GM19455 (cell line): Measurements from ENCODE around the gene TCF12.

ENCODE experiments used
- ATAC-seq: cut with Tn5 transposase; IDR thresholded peaks from one replicate; pipeline ENCODE4 v1.9.1; 2021; ENCODE audit not compliant: unreplicated experiment

TCF12 gene

DNA sequence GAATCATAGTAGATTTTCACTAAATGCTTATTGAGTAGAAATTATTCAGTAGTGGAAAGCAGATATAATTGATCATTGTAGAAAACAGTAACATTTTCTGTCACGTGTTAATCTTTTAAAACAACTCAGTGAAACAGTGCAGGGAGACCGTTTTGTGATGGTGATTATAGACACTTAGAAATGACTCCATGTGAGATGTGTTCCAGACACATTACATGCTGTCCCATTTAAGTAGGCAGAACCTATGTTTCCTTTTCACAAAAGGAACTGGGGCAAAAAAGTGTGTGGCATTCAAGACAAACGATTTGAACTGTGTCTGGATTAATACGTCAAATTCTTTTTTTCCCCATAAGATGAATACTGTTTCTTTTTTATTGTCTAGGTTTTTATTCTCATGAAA is 126.5 kb downstream of the TCF12 start:
- no peak for ATAC-seq

DNA sequence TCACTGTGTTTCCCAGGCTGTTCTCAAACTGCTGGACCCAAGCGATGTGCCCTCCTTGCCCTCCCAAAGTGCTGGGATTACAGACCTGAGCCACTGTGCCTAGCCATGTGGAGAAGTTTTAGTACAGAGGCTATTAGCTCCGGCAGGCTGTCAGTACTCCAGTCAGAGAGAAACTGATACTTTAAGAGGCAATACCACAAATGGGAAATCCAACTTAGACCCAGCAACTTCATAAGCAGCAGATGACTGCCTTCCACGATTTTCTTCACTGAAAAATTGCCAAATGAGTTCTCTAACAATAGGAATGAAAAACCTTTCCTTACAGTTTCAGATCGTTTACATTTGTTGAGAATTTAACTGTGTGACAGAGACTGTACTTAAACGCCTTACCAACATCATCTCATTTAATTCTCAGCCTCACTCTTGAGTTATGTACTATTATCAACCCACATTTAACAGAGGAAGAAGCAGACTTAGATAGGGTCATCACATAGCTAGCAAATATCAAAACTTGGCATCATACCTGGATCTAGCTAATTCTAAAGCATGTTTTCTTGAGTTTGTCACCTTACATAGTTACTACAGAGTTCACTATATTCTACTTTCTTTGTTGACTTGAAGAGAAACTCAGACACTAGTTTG is 127.4 kb downstream of the TCF12 start:
- ATAC-seq: no peak

DNA sequence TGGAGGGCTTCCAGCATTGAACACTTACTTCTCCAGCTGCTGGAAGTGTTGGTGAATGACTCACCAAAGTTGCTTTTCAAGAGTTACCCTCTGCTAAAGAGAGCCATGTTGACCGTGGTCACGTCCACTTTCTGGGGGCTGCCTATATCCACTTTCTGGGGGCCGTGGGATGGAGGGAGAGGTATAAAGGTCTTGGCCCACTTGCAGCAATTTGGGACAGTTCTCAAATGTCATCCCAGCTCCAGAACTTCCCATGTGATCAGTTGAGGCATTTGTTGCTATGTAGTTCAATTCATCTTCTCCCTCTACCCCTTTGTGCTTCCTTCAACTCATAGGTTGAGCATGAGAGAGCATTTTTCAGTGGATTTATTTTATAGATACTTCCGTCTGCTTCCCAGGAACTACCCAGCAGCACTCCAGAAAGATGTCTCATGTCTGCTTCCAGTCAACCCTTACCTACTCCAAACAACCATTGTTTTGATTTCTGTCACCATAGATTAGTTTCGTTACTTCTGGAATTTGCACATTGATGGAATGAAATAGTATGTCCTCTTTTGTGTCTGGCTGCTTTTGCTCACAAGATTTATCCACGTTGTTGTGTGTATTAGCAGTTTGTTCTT is 130.6 kb downstream of the TCF12 start:
- no peak for ATAC-seq

DNA sequence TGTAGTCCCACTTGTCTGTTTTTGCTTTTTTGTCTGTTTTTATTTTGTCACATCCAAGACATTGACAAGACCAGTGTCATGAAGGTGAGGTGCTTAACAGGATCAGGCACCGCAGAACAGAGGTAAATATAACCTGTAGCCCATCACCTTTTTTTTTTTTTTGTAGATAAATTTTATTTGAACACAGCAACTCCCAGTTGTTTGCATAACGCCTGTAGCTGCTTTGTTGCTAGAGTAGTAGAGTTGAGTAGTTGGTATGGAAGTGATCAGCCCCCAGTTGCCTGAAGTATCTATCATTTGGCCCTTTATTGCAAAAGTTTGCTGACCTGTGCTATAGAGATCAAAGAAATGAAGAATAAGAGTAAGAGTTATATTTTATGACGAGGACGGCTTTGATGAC is 135.0 kb downstream of the TCF12 start:
- no peak for ATAC-seq

DNA sequence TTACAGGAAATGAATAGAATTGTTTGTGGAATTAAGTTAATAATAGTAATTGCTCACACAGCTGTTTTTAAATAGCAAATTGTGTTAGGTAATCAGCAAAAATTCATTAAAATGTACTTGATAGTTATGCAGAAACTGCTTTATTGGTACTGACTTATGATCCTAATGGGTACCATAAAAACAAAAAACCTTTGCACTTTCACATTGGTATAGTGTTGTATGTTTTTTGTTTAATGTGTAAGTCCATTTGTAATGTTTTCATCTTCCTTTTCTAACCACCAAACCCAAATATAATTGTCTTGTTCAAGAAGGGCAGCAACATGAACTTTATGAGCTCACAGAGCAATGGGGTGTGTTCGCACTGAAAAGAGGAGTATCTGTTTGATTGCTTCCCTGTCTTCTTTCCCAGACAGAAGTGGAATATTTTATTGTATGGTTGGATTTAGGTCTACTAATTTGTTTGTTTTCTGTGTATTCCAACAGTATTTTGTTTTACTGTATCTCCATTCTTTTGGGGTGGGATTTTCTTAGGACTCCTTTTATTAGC is 135.8 kb downstream of the TCF12 start:
- ATAC-seq: no peak

- ATAC-seq: no peak
These were observed 137.9 kb downstream of the TCF12 start for GRCh38 chr15:57056357-57056756.

DNA sequence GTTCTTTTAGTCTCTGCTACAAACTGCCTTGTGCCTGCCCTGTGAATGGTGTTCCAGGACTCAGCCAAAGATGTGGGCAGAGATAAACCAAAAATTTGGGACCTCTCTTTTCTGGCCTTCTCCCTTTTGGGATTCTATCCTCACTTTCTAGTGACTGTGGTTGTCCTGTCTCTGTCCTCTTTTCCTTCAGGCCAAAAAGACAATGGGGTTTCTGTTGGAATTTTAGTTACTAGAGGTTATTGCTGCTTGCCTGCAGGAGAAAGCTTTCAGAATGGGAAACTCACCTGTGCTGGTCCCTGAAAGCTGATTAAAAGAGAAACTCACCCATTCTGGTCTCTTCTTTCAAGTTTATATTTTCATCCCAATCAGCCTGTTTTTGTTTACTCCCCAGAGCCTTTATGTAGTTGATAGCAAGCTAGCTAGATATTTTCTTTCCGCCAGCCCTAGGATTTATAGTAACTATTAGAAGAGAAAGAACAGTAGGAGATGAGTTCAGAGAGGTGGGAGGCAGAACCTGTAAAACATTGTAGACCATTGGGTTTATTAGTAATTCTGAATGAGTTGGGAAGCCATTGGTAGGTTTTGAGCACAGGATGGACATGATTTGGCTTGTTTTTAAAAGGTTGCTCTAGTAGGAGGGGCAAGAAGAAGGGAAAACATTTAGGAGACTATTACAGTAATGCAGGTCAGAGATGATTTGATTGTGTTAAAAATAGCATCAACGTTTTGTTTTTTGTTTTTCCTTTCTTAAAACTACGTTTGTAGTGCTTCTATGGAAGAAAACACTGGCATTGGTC is 138.9 kb downstream of the TCF12 start:
- ATAC-seq: no peak

DNA sequence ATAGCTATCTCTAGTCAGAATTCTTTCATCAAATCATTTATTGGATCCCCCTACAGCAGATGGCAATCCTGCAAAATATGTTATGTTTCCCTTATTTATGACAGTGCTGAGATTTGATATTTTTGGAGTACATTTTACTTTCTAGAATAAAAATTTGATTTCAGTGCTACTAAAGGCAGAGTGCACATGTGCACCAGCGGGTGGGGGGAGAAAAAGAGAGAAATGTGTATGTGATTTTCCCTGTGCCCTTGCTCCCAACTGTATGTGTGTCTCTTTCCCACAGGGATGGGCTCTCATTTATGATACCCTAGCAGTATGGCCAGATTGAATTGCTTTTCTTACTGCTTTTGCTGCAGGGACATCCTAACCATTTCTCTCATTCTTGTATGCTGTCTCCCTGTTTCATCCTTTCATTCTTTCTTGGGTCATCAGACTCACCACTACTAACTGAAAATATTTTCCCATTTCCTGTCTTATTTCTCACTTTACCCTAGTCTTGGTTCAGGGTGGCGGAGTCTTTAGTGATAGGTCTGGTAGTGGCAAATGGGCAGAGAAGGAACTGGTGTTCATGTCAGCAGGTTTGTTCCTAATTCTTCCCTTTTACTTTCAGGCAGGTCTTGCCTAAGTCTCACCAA is 140.7 kb downstream of the TCF12 start:
- ATAC-seq: no peak

DNA sequence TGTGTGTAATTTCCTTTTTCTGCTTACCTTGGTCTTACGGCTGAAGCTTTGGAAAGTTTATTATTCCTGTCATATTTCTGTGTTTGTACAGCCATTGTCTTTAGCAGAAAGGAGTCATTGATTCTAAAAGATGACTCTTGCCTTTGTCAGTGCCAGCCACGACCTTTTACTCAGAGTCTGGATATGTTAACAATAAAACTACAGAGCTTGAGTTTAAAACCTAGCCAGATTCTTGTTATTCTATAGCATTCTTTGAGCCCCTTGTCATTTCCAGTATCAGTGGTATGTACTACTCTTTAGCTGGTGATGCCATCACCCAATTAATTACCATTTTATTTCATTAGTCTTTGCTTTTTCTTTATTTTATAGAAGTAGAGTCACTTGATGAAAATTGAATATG is 142.4 kb downstream of the TCF12 start:
- ATAC-seq: no peak

DNA sequence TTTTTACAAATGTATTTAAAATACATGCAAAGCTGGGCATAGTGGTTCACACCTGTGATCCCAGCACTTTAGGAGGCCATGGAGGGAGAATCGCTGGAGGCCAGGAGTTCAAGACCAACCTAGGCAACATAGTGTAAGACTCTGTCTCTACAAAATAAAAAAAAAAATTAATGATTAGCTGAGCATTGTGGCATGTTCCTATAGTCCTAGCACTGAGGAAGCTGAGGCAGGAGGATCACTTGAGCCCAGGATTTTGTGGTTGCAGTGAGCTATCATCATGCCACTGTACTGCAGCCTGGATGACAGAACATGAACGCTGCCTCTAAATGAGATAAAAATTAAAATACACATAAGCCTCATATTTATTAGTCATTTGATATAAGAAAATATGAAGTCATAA is 142.8 kb downstream of the TCF12 start:
- ATAC-seq: no peak

GRCh38 chr15:57061696-57062095 is 143.3 kb downstream of the TCF12 start:
- ATAC-seq: no peak

- no peak for ATAC-seq
These were observed 145.6 kb downstream of the TCF12 start for GRCh38 chr15:57064033-57064432.

DNA sequence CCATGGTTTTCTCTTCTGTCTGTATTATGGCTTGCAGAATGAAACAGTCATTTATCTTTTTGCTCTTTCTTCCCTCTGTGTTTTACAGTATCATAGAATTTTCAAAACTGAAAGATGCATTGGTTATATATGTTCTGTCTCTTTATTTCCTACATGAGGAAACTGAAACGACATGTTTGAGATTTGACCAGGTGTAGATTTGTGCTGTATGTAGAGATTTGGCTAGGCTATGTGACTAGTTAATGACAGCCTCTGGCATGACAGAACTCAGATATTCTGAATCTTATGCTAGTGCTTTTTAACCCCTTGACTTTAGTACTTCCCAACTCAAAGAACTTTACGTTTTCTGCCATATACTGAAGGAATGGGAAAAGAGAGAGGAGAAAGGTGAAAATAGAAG is 151.0 kb downstream of the TCF12 start:
- ATAC-seq: no peak

- ATAC-seq: no peak
These were observed 152.2 kb downstream of the TCF12 start for GRCh38 chr15:57070674-57071073.

GRCh38 chr15:57079446-57079845 is 161.0 kb downstream of the TCF12 start:
- no peak for ATAC-seq

DNA sequence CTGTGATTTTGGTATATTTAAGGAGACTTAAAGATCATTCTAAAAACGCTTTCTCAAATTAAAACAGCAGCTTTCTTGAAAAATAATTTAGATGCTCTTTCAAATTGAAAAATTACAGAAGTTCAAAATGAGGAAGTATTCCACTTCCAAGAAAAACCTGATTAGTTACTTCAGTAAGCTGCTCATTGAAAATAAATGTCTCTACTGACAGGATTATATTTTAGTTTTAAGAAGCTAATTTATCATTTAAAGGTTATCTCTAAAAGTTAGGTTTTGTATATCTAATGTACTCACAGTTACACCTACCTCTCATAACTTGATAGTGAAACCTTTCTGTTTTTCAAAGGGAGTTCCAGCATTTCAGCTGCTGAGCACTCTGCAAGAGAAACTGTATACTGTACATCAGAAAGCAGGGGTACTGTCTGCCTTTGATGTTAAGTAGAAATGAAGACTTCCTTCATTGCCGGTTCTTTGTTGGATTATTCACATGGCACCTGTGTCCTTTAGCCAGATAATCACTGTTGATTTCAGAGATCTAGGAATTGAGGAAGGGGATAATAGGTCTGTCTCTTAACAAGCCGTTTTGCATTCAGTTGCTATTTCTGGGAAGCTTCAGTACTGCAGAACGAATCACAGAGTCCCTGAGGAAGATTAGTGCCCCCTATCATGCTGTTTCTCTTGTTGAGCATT is 161.6 kb downstream of the TCF12 start:
- no peak for ATAC-seq

DNA sequence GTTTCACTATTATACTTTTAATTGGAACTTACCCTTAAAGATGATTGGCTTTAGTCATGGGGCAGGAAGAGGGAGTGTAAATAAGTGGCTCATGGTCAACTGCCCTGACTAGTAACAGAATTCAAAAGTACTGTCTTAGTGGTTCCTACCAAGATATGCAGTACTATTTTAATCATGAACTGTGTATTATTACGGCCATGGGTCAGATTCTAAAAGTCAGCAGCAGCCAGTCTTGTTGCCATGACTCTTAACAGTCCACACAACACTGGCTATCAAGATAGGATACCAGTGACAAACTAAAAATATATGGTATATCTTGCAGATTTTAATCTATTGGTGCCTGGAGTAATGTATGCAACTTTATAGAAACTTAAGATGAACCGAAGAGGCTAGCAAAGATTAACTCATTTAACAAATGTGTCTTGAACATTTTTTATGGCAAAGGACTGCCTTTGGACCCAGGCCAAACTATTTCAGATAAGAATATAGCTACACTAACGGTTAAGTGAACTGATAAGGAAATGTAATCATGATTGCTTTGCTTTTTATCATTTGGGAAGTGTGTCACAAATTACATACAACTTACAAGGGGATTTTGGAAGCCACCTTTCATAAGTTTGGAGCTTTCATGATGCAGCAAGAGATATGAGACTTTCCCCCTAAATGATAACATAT is 163.7 kb downstream of the TCF12 start:
- no peak for ATAC-seq

GRCh38 chr15:57084192-57084591 is 165.7 kb downstream of the TCF12 start:
- no peak for ATAC-seq

DNA sequence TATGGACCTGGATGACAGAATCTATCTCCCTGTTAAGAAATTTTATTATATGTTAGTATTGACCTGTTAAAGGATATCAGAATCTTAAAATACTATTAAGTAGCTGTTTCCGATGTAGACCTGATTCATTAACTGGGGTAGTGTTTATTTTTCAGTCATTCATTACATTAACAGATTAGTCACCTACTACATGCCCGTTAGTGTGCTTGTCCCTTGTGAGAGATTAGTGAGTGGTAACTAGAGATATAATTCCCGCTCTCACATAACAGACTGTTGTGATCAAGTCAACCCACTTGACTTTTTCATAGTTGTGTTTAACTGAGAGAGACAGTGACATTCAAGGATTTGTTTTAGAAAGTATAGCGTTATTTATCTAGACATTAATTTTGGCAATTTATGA is 166.8 kb downstream of the TCF12 start:
- no peak for ATAC-seq

GRCh38 chr15:57086857-57087427 is 168.5 kb downstream of the TCF12 start:
- ATAC-seq: no peak
